Measurements from ENCODE around the gene ABAT.

ABAT gene

DNA sequence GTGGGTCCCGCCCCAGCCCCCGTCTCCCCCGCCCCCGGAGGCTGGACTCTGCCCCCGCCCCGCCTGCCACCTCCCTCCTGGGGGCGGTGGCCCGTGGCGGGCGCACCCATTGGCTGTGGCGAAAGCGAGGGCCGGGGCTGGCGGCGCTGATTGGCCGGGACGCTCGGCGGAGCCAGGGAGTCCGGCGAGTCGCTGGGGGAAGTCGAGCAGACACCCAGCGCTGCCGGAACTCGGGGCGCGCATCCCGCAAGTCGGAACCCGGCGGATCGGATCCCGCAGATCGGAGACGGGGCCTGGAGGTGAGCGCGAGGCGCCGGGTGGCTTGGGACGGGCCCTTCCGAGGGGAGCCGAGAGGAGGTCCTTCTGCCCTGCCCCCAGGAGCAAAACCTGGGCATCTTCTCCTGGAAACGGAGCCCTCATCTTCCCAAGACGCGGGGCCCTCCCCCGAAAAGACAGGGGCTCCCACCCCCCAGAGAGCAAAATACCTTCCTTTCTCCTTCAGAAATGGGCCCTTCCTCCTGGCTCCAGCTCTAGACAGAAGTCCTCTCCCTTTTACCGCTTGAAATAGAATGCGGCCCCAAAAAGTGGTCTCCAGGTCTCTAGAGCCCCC, at the start of gene ABAT:
Gene ABAT (plus strand): TSS at position 205 of the 610 bp plus-strand sequence. CDS start 61,123 bp downstream, outside the sequence.
- peak; percentile 88 for DNase-seq (ENCODE audit: low spot score)

GRCh38 chr16:8625491-8626087, 48.8 kb upstream of the ABAT start:
- no peak for DNase-seq (ENCODE audit: low spot score)

- DNase-seq (ENCODE audit: low spot score), result no peak
Observed at GRCh38 chr16:8626946-8627345, 47.5 kb upstream of the ABAT start.

GRCh38 chr16:8627456-8627855, 47.0 kb upstream of the ABAT start:
- DNase-seq (ENCODE audit: low spot score), result no peak

DNA sequence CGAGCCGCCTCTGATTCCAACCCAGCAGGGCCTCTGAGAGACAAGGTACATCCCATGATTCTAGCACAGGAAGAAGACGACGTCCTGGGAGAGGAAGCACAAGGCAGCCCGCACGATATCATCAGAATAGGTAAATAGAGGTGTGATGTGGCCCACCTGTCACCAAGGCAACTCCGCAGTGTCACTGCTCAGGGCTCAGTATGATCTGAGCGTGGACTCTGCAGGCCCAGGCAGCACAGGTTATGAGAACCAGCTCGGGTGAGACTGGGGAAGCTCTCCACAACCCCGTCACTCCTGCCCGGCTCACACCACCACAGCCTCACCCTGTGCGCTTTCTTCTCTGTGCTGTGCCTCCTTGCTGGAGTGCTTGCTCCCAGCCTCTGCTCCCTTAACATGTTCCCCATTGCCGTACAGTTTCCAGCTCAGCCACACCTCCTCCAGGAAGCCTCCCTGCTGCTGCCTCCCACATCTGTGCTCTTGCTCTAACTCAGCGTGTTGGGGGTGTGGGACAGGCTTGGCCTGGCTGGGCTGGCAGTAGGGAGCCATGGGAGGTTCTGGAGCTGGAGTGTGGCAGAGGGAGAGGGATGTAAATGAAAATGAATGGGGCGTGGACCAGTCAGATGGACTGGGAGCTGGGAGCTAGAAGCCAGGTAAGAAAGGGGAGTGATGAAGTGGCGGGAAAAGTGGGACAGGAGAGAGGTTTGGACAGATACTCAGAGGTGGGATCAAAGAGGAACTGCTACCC, 45.3 kb upstream of the ABAT start:
- no peak for DNase-seq (ENCODE audit: low spot score)

DNA sequence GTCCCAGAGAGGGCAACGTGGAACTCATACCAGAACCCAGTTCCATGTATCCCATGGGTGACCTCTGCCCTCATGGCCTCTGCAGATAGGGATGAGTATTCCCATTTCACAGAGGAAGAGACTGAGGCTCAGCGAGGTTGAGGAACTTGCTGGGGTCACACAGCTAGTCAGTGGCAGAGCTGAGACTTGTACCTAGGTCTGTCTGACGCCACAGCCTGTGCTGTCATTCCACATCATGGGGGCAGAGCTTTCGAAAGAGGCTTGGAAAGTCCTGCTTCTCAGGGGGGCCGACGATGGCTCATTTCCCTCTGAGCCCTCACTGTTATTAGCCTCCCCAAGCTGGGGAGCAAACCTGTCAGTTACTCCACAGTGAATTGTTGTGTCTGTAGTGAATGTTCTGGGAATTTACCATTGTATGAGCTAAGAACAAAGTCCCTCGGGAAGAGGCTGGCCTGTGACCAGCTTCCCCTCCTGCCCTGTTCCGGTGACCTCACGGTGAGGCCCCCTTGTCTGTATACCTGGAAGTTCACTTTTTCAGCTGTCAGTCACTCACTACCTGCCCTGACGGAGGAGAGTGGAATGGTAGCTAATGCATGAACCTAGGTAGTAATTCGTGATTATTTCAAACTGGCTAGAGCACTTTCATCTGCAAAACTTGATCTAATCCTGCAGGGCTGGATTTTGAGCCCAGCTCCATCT, 44.0 kb upstream of the ABAT start:
- no peak for DNase-seq (ENCODE audit: low spot score)

- DNase-seq (ENCODE audit: low spot score), result peak; percentile 39
Observed at GRCh38 chr16:8631373-8631772, 43.0 kb upstream of the ABAT start.

GRCh38 chr16:8631818-8632465, 42.5 kb upstream of the ABAT start:
- no peak for DNase-seq (ENCODE audit: low spot score)

DNA sequence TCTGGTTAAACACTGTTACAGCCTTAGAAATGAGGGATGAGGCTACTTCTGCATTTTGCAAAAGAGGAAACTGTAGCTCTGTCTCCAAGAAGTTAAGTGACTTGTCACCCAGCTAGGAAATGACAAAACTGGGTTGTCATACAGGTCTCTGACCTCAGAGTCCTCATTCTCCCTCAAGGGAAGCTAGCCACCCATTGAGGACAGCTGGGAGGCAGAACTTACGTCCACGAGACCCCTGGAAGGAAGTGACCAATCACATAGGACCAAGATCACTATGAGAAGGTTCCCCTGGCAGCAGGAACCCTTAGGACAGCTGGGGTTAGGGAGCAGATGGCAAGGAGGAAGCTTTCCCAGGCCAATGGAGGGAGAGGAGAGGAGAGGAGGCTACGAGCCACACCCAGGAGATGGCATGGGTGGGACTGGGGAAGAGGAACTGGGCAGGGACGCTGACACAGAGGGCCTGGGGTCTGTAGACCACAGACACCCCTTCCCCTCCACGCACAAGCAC, 41.7 kb upstream of the ABAT start:
- peak; percentile 79 for DNase-seq (ENCODE audit: low spot score)

- no peak for DNase-seq (ENCODE audit: low spot score)
Observed at GRCh38 chr16:8634991-8635736, 39.3 kb upstream of the ABAT start.

DNA sequence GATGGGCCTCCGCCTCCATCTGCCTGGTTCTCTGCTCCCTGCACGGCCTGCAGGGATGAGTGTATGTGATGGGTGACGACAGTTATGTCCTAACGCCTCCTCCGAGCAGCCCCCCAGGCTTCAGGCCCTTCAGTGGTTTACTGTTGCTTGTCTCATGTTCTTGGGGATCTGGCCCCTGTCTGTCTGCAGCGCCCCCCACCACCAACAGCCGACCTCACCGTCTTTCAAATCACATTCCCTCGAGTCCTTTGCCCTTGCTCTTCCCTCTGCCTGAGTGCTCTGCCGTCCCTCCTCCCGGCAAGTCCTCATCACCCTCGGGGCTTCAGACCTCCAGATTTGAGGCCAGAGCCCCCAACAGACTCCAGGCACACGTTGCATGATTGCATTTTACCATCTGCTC, 34.7 kb upstream of the ABAT start:
- DNase-seq (ENCODE audit: low spot score), result no peak

DNA sequence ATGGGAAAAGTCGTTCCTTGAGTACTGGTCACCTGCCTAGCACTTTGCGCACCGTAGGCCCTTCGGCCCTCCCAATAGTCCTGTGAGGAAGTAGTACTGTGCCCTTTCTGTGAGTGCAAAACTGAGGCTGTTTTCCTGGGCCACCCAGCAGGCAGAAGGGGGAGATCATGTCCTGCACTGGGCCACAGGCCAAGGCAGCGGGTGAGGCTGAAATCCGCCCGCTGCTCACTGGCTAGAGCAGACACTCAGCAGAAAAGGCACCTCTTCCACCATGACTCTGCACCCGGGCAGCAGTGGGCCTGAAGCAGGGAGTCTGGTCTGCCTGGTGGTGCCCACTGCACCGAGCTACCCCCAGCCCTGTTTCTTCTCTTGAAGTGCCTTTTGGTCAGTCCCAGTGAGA, 32.7 kb upstream of the ABAT start:
- DNase-seq (ENCODE audit: low spot score), result peak; percentile 24

DNA sequence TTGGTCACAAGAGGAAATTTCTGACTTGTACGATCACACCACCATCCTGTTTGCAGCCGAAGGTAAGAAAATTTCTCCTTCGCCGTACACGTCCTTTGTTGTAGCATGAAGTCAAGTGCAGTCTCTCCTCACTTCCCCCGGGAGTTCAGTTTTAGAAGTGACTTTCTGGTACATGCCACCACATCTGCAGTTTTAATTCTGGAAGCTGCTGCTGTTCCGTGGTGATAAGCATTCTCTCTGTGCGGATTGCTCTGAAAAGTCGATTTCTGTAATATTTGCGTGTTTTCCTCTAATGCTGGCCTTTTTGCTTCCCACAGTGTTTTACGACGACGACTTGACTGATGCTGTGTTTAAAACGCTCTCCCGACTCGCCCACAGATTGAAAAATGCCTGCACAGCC, 32.3 kb upstream of the ABAT start:
- DNase-seq (ENCODE audit: low spot score), result no peak

DNA sequence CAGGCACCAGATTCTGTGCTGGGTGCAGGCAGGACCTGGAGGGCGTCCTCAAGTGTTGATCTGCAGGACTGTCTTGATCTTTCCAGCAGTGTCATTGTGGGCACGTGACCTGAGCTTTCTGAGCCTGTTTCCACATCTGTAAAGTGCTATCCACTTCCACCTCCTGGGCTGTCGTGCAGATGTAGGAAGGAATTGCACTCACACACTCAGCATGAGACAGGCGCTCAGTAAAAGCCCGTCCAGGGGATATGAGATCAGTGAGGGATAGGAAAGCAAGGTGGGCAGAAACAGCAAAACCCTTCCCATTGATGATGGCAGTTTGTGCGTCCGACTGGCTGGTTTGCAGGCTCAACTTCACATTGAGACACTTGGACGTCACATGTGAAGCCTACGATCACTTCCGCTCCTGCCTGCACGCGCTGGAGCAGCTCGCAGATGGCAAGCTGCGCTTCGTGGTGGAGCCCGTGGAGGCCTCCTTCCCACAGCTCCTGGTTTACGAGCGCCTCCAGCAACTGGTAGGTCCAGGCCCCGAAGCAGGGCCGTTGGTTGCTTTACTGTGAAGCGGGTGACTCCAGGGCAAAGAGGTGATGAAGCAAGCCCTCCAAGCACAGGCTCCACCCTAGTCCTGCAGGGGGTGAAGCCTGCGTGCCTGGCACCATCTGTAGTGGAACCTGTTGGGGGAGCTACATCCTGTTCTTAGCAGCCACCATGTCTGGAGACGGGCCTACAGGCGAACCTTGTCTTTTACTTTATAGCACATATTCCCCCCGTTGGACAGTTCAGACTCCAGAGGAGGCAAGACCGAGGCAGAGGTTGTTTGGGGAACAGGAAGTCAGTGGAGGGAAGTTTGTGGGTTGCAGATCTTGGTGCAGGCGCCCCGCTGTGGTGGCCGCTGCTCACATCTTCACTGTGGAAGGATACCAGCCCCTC, 29.9 kb upstream of the ABAT start:
- DNase-seq (ENCODE audit: low spot score), result peak; percentile 33

- no peak for DNase-seq (ENCODE audit: low spot score)
Observed at GRCh38 chr16:8645141-8645521, 29.3 kb upstream of the ABAT start.

GRCh38 chr16:8645831-8646230, 28.6 kb upstream of the ABAT start:
- no peak for DNase-seq (ENCODE audit: low spot score)

DNA sequence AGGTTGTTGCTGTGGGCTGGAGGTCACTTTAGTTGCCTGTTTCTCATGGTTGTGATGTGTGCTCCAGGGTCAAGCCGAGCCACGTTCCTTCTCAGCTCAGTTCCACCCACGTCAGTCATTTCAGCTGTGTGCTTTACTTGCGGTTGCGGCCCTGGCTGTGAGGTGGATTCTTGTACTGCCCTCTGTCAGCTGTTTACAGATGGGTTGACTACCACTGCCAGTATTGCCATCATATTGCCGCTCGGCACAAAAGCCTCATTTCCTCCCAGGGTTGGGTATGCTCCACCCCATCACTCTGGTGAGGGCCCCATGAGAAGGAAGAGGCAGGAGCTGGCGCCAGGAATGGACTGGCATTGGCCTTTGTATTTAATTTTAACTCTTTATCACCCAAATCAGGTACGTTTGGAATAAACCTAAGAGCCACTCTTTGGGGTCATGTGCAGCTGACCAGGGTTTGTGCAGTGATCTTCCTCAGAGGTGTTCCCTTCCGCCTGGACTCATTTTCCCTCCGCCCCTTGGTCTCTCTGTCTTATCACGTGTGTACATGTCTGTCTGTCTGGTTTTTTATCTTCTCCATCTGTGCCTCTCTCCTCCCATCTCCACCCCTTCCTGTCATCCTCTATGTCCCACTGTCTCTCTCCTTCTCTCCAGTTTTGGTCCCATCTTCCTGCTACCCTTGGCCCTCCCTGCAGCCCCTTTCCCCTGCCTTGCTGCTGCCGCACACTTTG, 27.9 kb upstream of the ABAT start:
- DNase-seq (ENCODE audit: low spot score), result no peak

DNA sequence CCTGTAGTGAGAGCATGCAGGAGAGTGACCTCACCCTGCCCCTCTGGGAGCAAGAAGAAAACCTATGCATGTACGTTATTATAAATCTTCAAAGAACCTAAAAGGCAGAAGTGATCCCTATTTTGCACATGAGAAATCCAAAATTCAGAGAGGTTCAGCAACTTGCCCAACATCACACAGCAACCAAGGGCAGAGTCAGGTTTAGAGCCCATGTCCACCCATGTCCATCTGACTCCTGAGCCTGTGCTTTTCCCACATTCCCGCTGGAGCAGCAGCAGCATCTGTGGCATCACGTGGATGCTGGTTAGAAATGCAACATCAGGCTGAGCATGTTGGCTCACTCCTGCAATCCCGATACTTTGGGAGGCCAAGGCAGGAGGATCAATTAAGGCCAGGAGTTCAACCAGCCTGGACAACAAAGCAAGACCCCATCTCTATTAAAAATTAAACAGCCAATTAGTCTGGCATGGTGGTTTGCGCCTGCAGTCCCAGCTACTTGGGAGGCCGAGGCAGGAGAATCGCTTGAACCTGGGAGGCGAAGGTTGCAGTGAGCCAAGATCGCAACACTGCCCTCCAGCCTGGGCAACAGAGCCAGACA, 26.6 kb upstream of the ABAT start:
- no peak for DNase-seq (ENCODE audit: low spot score)

DNA sequence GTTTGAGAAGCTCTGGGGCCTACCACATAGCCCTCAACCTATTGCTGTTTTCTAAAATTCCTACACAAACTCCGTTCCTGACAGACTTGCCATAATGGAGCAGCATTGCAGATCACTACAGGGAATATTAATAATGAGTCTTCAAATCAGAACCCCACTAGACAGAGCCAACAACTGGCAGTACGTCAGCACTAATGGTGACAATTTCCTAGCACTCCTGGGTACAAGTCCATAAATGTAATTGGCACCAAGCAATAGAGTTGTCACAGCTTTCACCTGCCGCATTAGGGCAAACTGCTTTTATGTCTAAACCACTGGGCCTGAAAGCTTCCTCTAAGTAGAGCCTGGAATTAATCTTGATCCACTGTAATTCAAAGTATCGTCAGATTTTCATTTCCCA, 25.5 kb upstream of the ABAT start:
- DNase-seq (ENCODE audit: low spot score), result no peak

All from pons (tissue), 1 donor.